Superior temporal gyrus (tissue), 1 donor: Measurements from ENCODE around the gene TMED8.
A peak's percentile ranks its signal among the peaks of the same experiment; 100 is the strongest.
"Not testable (repeated sequence)": the region's sequence is repeated elsewhere in the genome, so short reads cannot be mapped to it uniquely, and the experiment has no call there.

ENCODE experiments used
- DNase-seq: peaks from one replicate; pipeline ENCODE4 v3.0.0-alpha.2; 2016; ENCODE audit errors: extremely low spot score

The TMED8 gene, protein sequence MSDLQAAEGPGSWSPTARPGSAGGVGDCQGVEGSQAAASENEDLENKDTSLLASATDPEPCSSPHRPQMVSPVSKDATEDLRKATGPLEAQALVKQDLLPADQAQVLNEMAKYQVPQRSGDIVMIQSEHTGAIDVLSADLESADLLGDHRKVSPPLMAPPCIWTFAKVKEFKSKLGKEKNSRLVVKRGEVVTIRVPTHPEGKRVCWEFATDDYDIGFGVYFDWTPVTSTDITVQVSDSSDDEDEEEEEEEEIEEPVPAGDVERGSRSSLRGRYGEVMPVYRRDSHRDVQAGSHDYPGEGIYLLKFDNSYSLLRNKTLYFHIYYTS

DNA sequence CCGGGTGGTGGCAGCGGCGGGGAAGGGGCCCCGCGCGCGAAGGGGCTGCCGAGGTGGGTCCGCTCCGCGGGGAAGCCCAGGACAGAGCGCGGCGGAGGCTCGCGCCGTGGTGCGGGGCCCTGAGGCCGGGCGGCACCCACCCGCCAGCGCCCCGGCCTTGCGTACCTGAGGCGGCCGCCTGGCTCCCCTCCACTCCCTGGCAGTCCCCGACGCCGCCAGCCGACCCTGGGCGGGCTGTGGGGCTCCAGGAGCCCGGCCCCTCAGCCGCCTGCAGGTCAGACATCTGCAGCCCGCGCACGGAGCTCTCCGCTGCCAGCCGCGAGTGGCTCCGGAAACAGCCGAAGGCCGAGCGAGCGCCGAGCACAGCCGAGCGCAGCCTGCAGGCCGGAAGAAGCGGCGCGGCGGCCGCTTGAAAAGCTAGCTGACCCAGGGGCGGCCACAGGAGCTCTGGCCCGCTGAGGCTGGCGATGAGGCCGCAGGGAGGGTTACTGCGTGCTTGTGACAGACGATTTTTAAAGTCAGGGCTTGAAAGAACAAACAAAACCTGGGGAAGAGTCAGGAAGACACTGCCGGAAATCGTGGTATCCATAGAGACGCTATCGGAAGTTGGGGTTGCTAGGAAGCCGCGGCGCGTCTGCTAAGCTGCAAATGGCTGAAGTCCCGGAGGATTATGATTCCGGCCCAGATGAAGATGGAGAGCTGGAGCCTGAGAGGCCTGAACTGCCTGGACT, at the start of gene TMED8, which contains the start of gene SAMD15:
TSS of gene TMED8 (minus strand) at position 324 of the 731 bp plus-strand sequence. CDS start at position 283, 41 bp downstream.
TSS of gene SAMD15 (plus strand) at position 609 of the 731 bp plus-strand sequence. CDS start at position 649, 40 bp downstream.
- peak; percentile 91 for DNase-seq

DNA sequence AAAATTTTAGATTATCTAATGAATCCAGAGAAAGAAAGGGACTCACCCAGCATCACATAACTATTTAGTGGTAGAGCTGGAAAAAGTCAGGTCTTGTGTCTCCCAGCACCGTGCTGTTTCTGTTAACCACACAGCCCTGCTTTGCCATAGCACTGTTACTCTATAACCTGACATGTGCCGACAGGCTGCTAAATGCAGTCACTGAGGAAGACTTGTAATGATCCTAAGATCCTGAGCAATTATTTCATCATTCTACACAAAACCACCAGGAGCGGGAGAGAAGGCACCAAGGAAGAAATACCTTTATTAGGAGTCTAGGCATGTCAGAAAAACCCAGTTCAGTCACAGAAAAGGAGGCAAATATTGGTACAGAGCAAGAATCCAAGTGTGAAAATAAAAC, 49.5 kb upstream of the TMED8 start:
- DNase-seq: no peak

DNA sequence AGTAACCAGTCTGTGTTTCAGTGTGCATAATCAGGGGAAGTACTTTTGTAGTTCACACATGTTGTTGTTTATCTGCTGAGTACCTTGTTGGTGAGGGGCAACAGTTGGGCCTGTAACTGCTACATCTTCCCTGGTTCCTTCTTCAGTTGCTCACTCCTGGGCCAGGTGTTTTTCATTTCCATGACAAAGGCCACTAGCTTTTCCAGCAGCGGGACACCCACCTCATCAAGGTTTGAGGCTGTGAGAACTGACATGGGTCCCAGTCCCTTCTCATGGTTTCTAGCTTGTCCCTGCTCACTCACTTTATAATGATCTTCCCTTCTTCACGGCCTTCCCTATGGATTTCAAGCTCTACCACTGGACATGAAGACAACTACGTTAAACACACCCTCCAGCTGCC, 48.0 kb upstream of the TMED8 start:
- DNase-seq: no peak

DNA sequence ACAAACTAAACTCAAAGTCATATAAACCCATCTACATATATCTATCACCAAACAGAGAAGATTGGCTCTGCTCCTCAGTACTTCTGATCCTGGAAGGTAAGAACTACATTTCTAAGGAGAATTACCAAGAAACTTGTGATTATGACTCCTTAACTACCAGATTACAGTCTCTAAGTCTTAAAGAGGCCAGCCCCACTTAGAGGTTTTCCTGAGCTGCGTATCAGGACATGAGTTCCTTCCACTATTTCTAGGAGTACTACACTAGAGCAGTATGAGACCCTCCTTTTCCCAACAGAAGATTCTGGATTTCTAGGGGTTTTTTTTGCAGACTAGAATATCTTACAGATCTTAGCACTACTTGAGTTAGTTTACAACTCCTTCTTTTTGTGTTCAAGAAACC, 46.5 kb upstream of the TMED8 start, which contains the start of gene NOXRED1:
TSS of gene NOXRED1 (minus strand) at position 101 of the 400 bp plus-strand sequence. CDS start 634 bp downstream, outside the sequence.
- DNase-seq: no peak

DNA sequence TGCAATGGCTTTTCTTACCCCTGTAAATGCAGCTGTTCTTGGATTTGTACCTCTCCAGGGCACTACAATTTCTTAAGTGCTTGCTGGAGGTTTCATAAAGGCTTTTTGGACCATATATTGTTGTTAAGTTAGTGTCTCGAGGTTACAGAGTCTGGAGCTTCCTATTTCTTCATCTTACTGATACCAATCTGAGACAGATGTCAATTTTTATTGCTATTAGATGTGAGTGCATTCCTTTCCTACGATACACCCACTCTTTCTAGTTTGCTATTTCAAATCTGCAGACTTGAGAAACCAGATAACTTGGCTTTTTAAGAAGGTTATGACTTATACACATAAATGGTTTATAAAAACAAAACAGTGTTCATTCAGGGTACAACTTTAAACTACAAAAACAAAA, 44.3 kb upstream of the TMED8 start:
- no peak for DNase-seq

DNA sequence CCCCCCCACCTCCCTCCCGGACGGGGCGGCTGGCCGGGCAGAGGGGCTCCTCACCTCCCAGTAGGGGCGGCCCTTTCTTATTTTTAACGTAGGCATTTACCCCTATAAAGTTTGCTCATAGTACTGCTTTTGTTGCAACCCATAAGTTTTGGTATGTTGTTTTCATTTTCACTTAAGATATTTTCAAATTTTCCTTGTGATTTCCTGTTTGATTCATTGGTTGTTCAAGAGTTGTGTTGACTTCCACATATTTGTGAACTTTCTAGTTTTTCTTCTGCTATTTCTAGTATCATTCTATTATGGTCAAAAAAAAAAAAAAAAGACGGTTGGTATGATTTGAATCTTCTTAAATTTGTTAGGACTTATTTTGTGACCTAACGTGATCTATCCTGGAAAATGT, 39.9 kb upstream of the TMED8 start:
- DNase-seq: no peak

DNA sequence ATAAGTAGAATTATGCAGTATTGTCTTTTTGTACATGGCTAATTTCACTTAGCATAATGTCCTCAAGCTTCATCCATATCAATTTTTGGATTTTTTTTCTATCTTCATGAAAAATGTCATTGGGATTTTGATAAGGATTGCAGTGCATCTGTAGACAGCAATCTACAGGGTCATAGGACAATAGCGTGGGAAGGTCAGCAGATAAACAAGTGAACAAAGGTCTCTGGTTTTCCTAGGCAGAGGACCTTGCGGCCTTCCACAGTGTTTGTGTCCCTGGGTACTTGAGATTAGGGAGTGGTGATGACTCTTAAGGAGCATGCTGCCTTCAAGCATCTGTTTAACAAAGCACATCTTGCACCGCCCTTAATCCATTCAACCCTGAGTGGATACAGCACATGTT, 39.2 kb upstream of the TMED8 start:
- DNase-seq: not testable (repeated sequence)

DNA sequence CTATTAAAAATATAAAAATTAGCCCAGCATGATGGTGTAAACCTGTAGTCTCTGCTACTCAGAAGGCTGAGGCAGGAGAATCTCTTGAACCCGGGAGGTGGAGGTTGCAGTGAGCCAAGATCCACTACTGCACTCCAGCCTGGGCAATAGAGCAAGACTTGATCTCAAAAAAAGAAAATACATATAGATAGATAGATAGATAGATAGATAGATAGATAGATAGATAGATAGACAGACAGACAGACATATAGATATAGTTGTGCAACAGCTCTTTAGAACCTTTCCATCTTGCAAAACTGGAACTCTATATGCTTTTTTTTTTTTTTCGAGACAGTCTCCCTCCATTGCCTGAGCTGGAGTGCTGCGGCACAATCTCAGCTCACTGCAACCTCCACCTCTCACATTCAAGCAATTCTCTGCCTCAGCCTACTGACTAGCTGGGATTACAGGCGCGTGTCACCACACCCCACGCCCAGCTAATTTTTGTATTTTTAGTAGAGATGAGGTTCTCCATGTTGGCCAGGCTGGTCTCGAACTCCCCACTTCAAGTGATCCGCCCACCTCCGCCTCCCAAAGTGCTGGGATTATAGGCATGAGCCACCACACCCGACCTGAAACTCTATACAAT, 38.6 kb upstream of the TMED8 start:
- DNase-seq: not testable (repeated sequence)

DNA sequence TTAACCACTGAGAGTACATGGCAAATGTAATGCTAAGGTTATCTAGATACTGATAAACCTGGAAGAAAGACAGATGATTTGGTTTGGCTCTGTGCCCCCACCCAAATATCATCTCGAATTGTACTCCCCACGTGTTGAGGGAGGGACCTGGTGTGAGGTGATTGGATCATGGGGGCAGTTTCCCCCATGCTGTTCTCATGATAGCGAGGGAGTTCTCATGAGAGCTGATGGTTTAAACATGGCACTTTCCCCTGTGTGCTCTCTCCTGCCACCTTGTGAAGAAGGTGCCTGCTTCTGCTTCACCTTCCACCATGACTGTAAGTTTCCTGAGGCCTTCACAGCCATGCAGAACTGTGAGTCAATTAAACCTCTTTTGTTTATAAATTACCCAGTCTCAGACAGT, 32.2 kb upstream of the TMED8 start:
- no peak for DNase-seq

DNA sequence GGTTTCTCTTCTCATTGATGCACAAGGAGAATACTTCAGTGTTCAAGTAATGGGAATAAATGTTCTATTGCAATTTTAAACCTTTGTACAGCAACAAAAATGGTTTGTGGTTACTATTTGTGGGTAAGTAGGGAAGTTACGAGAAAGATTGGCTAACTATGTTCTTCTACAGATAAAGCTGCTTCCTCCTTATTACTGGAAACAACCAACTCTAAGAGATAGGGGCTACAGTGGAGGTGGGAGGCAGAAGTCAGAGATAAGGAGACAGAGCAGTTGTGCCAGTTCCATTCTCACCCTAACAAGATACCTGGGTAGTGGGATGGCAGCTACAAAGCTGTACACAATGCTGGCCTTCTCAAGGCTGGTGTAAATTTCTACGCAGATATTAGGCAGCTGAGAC, 30.3 kb upstream of the TMED8 start:
- peak; percentile 8 for DNase-seq

DNA sequence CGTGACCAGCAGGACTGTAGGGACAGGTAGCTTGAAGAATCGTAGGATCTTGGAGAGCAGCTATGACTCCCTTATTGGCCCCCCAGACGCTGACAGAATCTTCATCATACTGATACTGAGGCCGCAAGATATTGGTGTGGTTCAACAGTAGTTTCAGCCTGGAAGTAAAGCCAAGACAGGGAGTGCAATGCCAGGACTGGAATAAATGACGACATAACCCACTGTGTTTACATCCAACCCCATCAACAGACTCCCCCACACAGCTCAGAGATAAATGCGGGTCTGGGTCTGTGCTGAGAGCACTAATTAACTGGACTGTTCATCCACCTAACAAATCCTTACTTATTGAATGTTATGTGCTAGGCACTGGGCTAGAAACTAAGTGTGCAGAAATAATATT, 29.8 kb upstream of the TMED8 start:
- no peak for DNase-seq

DNA sequence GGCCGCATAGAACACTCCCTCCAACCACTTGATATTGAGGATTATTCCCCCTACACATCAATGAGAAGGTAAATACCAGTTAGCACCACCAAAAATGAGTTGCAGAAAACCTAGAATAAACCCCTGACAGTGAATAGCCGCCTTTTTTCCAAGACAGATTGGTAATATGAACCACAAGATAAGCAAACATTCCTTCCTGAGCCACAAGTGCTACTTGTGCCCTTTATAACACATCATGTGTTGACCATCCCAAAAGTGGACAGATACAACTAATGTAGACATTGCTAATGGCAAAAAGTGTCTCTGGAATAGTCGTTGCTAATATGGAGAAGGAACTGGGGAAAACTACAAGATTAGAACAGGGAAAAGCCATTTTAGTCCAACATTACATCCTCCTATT, 29.2 kb upstream of the TMED8 start:
- DNase-seq: no peak

DNA sequence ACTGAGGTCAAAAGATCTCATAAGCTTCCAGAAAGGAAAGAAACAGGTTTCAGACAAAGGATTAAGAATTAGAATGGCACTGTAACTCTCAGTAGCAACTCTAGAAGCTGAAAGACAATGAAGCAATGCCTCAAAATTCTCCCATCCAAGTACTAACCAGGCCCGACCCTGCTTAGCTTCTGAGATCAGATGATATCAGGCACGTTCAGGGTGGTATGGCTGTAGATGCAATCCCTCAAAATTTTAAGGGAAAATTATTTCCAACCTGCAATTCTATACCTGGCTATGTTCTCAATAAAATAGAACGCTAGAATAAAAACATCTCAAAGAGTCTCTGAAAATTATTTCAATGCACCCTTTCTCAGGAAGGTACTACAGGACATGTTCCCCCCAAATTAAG, 26.9 kb upstream of the TMED8 start:
- DNase-seq: no peak

DNA sequence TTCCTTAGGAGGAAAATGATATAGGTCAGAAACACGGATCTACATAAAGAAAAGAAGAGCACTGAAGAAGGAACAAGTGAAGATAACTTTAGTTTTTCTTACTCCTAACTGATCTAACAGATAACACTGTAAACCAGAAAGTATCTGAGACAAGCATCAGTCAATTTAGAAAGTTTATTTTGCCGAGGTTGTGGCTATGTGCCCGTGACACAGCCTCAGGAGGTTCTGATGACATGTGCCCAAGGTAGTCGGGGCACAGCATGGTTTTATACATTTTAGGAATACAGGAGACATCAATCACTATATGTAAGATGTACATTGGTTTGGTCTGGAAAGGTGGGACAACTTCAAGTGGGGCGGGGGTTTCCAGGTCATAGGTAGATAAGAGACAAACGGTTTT, 23.3 kb upstream of the TMED8 start:
- no peak for DNase-seq

DNA sequence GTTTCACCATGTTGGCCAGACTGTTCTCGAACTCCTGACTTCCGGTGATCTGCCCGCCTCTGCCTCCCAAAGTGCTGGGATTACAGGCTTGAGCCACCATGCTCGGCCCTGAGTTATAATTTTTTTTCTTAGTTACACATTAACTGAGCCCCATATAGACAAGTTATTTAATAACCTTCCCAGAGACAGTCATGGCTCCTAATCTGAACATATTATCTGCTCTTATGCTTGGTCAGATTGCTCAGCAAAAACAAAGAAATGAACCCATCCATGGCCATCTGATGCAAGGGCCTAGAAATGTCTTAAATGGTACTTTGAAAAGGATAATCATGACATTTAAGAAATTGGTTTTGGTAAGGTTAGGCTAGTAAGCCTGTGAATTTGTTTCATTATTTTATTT, 13.3 kb upstream of the TMED8 start:
- DNase-seq: no peak

DNA sequence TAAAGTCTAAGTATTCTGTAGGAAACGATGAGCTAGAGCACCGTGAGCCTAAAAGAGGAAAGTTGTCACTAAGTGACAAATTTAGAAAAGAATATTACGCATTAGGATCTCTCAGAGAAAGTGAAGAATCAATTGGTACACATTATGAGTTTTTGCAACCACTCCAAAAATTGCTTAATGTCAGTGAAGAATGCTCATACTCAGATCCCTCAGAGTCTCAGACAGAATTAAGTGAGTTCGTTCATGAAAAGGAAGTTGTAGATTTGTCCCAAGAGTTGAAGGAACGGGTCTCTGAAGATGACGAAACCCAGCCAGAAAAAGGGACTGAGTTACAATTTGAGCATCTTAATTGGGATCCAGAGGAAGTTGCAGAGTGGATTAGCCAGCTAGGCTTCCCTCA, 1.8 kb upstream of the TMED8 start:
- no peak for DNase-seq

DNA sequence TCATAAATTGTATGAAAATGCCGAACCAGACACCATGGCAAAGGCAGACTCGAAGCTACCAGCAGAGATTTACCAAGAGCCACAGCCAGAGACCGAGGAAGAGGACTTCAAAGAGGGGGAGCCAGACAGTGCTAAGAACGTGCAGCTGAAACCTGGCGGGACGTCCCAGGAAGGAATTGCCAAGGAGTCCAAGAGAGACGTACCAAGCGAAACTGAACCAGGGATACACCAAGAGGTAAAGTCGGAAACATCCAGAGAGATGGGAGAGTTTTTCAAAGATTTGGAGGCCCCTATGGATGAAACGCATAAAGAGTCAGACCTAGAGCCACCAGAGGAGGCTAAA, 579 bp upstream of the TMED8 start:
- no peak for DNase-seq

DNA sequence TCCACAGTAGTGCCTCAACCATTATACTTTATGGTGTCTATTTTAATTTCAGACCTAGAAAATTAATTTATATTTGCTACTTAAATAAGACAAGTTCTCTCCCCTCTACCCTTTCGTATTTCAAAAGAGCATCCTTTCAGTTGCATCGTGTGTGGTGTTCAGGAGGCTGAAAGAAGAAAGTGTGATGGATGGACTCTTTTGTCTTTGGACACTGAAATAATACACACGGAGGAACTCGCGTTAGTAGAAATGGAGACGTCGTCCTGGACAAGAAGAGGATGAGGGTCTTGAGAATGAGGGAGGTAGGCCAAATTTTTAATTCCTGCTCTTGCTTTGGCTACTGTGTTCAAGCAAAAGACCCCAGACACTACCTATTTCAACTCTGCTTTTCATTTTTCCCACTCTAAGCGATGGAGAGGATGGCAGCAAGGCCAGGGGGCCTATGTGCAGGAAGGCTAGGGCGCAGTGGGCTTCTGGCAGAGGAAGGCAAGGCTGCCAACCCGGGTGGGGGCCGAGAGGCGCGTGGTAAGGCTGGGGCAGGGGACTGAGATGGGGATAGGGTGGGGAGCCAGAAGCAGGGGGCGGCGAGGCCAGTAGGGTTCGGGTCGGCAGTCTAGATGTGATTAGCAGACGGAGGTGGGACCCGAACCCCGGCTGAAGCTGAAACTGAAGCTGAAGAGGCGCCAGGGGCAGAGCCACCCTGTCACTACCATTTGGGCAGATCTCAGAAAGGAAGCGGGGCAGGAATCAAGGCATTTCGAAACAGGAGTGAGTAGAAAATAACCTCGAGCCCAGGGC, 722 bp downstream of the TMED8 start:
- peak; percentile 18 for DNase-seq

DNA sequence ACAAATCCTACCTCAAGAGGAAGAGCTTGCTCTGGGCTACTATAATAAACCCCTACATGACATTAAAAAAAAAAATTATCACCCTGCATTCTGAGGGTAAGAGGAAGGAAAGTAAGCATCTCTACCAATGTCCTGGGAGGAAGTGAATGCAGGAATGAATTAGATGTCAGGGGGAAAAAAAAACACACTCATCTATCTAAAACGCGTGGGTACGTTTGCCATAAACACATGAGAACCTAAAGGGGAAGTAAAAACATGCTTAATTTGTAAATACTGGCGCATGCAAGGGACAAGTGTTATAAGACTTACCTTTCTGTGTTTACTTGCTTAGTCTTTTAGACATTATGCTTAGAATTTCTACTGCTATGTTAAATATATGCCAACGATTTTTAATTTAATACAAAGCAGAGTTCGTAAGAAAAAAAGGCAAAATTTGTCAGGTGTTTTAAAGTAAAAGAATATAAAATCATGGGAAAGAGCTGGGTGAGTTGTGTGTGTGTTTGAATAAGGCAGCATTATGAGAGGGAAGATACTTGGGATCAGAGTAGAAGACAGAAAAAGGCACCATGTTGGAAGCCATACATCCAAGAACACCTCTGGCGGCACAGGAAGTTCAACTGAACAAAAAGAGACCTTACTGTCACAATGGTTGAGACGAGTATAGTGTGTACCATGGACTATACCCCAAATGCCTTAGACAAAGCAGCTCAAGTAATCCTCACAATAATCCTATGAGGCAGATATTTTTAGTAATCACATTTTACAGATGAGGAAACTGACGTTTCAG, 1.5 kb downstream of the TMED8 start:
- no peak for DNase-seq

DNA sequence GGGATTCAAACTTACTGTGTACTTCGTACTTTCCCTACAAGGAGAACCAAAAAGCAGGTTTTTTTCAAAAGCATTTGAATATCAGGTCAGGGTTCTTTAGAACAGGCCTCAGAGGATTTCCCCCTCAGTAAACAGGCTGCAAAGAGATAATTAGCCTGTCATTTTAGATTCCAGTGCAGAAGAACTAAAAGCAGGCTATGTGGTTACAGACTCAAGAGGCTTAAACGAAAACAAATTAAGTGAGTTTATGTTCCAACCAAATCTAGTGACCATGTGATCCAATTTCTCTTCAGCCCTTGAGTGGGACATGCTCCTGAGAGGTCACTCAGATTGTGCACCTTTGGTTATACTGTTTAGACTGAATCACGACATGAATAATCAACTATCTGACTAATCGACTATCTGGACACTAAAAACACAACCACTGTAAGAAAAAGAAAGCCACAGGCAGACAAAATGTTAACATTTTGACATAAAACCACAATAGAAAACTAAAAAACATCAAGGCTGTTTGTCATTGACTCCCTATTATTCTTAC, 4.5 kb downstream of the TMED8 start:
- peak; percentile 19 for DNase-seq

DNA sequence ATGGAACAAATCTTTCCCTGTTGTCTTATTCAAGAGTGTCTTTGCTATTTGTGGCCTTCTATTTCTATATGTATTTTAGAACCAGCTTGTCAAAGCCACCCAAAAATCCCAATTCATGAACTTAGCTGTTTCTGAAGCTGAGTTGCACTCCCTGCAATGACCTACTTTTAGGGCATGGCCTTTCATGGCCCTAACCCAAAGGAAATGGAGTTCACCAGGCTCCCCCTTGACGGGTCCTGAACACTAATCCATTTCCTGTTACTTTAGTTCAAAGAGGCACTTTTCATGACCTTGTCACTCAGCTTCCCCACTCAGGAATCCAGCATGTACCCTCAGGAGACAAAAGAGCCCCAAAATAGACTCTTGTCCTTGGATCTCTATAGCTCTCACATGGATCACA, 7.6 kb downstream of the TMED8 start:
- no peak for DNase-seq
